ENCODE measurements around the gene NEURL1.
A peak's percentile ranks its signal among the peaks of the same experiment; 100 is the strongest.

- TF ChIP-seq POLR2A (IDR thresholded peaks at IDR 0.05; ENCODE audit: low read depth), result no peak
- peak; percentile 47 to 63 (median 52) for TF ChIP-seq CTCF (IDR thresholded peaks at IDR 0.05)
- no peak for TF ChIP-seq POLR2AphosphoS5 (IDR thresholded peaks at IDR 0.05)
Observed at GRCh38 chr10:103481974-103482531, 11.5 kb upstream of the NEURL1 start.

Measured in esophagus muscularis mucosa (tissue), 3 donors.